Measurements from ENCODE around the gene FGD4.

The FGD4 gene

DNA sequence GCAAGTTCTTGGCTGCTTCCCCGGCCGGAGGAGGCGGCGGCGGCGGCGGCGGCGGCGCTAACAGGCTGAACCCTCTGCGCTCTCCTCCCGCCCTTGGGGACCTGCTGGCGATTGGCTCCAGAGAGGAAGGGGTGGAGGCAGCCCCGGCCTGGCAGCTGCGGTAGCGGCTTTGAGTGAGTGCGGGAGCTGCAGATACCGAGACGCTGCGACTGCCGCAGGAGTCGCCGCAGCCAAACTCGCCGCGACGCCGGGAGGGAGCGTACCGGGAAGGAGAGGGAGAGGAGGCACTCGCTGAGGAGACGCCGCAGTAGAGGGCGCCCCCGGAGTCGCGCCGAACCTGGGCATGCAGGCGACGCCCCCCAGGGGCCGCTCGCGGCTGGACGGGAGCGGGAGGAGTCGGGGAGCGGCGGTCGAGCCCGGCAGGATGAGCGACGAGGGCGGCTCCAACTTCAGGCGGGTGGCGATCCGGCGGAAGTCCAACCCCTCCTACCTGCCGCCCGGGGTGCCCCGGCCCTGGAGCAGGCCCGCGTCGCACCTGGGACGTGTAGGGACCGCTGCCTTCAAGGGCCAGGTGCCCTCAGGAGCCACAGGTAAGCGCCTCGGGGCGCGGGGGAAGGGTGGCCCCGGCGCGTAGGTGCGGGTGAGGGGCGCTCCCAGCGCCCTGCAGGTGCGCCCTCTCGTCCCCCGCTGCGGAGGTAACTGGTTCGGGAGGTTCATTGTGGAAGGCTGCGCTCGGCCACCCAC lies at the start of gene FGD4:
TSS of gene FGD4 (plus strand) at position 189 of the 744 bp plus-strand sequence.
- DNase-seq, result peak; percentile 90
- in situ Hi-C loops (cut with MboI; ENCODE audit: low pct_unique_long_range_greater_than_20kb, low sequenced_read_pairs), result no loop called here

DNA sequence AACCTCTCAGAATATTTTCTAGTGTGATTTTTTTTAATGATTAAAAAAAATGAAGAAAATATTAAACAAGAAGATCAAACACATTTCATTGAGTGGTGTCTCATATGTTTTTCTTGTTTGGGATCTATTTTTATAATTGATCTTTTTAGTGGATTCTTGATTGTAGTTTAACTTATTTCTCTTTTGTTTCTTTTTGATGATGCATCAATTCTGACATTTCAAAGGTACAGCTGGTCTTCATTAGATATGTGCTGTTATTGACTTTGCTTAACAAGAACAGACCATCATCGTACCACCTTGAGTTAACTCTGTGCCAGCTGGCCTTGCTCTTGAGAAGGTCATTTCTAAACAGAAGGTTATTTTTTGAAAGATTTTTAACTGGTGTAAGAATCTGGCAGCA lies 45.8 kb upstream of the FGD4 start:
- DNase-seq, result no peak

GRCh38 chr12:32357601-32358249 lies 41.6 kb upstream of the FGD4 start:
- in situ Hi-C loops (cut with MboI; ENCODE audit: low pct_unique_long_range_greater_than_20kb, low sequenced_read_pairs), result loop anchor here (25.0 kb wide), 1 partner anchor 305 kb away; no protein-coding TSS in a partner anchor
- DNase-seq, result no peak

More for the DNA sequence above, 45.8 kb upstream of the FGD4 start:
- in situ Hi-C loops (cut with MboI; ENCODE audit: low pct_unique_long_range_greater_than_20kb, low sequenced_read_pairs), result loop anchor here (25.0 kb wide), 1 partner anchor 309 kb away; no protein-coding TSS in a partner anchor

- DNase-seq, result no peak
- in situ Hi-C loops (cut with MboI; ENCODE audit: low pct_unique_long_range_greater_than_20kb, low sequenced_read_pairs), result loop anchor here (25.0 kb wide), 1 partner anchor 301 kb away; no protein-coding TSS in a partner anchor
Observed at GRCh38 chr12:32360956-32361355, 38.4 kb upstream of the FGD4 start.

GRCh38 chr12:32362892-32363291 lies 36.5 kb upstream of the FGD4 start:
- in situ Hi-C loops (cut with MboI; ENCODE audit: low pct_unique_long_range_greater_than_20kb, low sequenced_read_pairs), result loop anchor here (25.0 kb wide), 1 partner anchor 299 kb away; no protein-coding TSS in a partner anchor
- no peak for DNase-seq

DNA sequence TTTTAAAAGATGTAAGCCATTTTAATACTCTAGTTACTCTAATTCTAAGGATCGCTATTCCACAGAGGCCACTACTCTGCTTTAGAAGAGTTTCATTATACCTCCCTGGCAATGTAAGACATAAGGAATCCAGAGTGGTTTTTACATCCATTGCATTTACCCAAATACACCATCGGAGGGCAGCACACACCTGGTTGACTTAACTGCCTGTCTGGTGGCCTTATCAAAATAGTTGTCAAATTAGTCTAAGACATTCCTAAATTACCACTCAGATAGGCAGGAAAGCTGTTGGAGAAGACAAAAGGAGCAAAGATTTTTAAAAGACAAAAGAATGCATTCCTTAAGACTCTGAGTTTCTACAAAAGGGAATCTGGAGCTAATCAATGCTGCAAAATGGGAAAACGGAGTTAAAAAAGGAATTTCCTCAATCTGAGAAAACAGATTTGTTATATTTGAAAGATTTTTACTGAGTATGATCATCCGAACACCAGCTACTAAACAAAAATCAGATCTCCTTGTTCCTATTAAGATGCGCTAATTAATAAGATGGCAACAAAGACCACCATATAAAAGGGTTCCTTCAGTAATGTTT lies 33.8 kb upstream of the FGD4 start:
- DNase-seq, result peak; percentile 77
- in situ Hi-C loops (cut with MboI; ENCODE audit: low pct_unique_long_range_greater_than_20kb, low sequenced_read_pairs), result loop anchor here (25.0 kb wide), 1 partner anchor 297 kb away; no protein-coding TSS in a partner anchor

GRCh38 chr12:32366714-32367113 lies 32.6 kb upstream of the FGD4 start:
- DNase-seq, result no peak
- in situ Hi-C loops (cut with MboI; ENCODE audit: low pct_unique_long_range_greater_than_20kb, low sequenced_read_pairs), result loop anchor here (25.0 kb wide), 1 partner anchor 296 kb away; no protein-coding TSS in a partner anchor

GRCh38 chr12:32367381-32367780 lies 32.0 kb upstream of the FGD4 start:
- in situ Hi-C loops (cut with MboI; ENCODE audit: low pct_unique_long_range_greater_than_20kb, low sequenced_read_pairs), result loop anchor here (25.0 kb wide), 1 partner anchor 295 kb away; no protein-coding TSS in a partner anchor
- no peak for DNase-seq

- DNase-seq, result no peak
- in situ Hi-C loops (cut with MboI; ENCODE audit: low pct_unique_long_range_greater_than_20kb, low sequenced_read_pairs), result loop anchor here (25.0 kb wide), 1 partner anchor 293 kb away; no protein-coding TSS in a partner anchor
Observed at GRCh38 chr12:32369202-32369601, 30.2 kb upstream of the FGD4 start.

DNA sequence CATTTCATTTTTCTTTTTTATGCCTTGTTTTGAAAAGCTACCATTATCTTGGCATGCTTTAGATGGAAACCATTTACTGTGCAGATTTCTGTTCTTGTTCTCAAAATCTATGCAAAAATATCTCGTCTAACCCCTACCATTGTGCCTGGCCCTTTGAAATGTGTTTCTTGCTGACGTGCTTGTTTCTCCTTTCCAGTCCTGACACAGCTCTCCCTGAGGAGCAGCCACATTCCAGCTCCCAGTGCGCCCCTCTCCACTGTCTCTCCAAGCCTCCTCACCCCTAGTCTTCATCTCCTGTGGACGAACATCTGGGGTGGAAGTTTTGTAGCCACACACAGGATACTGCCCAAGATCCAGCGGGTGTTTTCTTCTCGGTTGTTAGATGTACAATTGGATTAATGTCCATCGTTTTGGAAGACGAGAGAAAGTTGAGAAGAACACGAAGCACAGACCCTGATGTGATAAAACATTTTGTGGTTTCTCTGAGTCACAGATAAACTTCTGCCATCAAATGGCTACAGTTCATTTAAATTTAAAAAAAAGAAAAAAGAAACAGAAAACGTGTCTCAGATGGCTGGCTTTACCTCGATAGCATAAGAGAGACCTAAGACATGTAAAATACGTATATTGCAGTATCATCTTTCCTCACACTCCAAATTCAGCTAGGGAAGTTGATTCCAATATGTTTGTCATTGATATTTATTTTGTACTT lies 21.9 kb upstream of the FGD4 start:
- DNase-seq, result no peak
- in situ Hi-C loops (cut with MboI; ENCODE audit: low pct_unique_long_range_greater_than_20kb, low sequenced_read_pairs), result no loop called here

DNA sequence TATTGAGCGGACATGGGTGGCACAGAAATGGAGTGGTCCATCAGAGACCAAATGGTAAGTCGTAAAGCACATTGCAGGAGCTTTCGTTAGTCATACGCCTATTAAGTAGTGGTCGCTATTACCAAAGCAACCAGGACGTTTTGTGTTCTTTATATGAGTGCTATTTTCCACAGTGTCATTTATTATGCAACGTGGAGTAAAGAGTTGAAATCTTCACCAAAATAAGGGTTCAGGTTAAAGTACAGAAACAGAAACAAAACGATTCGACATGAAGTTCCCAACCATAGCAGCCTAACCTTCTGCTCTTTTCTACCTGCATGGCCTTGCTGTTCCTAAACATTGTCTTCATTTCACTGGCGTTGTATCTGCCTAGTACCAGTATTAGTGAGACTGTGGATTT lies 20.1 kb upstream of the FGD4 start:
- no peak for DNase-seq
- in situ Hi-C loops (cut with MboI; ENCODE audit: low pct_unique_long_range_greater_than_20kb, low sequenced_read_pairs), result no loop called here

GRCh38 chr12:32379667-32380066 lies 19.7 kb upstream of the FGD4 start:
- no peak for DNase-seq
- in situ Hi-C loops (cut with MboI; ENCODE audit: low pct_unique_long_range_greater_than_20kb, low sequenced_read_pairs), result no loop called here

DNA sequence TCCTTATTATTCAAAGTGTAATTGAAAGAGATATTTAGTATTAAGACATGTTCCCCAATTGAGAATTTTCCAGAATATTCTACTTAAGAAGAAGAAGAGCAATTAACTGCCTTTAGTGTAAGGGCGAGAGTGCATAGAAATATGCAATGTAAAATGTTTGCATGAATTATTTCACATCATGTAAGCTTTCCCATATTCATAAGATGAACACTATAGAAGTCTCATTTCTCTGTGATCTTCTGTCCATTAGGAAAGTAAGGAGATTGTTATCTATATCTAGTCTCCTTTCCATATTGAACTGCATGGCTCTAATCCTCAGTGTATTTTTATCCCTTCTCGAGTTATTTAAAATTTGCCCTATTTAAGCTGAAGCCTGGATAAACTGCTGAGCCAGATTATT lies 17.1 kb upstream of the FGD4 start:
- in situ Hi-C loops (cut with MboI; ENCODE audit: low pct_unique_long_range_greater_than_20kb, low sequenced_read_pairs), result no loop called here
- no peak for DNase-seq

DNA sequence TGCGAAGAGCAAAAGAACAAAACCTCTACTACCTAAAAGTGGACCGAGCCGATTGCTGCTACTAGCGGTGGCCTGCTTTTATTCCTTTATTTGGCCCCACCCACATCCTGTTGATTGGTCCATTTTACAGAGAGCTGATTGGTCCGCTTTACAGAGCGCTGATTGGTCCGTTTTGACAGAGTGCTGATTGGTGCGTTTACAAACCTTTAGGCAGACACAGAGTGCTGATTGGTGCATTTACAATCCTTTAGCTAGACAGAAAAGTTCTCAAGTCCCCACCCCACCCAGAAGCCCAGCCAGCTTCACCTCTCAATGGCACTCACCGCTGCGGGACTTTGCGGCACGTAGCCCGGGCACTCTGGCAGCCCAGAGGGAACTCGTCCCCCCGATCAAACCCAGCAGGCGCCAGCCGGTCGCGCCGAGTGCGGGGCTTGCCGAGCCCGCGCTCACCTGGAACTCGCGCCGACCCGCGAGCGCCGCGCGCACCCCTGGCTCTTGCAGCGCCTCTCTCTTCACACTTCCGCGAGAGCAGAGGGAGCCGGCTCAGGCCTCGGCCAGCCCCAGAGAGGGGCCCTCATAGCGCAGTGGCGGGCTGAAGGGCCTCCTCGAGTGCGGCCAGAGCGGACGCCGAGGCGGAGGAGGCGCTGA lies 8.7 kb upstream of the FGD4 start:
- no peak for DNase-seq
- in situ Hi-C loops (cut with MboI; ENCODE audit: low pct_unique_long_range_greater_than_20kb, low sequenced_read_pairs), result no loop called here

DNA sequence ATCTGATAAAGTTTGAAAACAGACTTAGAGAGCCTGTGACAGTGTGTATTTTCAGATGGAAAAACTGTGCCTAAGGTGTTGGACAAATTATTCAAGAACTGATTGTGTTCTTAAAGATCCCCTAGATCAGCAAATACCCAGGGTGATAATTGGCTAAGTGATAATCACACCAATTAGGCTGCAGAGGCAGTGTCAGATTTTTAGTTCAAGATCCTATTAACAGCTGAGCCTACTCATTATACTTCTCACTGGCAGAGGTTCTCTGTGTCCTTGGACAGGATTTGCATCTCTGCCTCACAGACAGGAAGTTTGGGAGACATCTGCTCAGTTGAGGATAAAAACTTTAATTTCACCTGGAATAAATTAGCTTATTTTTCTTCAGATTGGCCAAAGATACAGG lies 4.3 kb upstream of the FGD4 start:
- in situ Hi-C loops (cut with MboI; ENCODE audit: low pct_unique_long_range_greater_than_20kb, low sequenced_read_pairs), result no loop called here
- no peak for DNase-seq

GRCh38 chr12:32397696-32398095 lies 1.7 kb upstream of the FGD4 start:
- in situ Hi-C loops (cut with MboI; ENCODE audit: low pct_unique_long_range_greater_than_20kb, low sequenced_read_pairs), result no loop called here
- no peak for DNase-seq

DNA sequence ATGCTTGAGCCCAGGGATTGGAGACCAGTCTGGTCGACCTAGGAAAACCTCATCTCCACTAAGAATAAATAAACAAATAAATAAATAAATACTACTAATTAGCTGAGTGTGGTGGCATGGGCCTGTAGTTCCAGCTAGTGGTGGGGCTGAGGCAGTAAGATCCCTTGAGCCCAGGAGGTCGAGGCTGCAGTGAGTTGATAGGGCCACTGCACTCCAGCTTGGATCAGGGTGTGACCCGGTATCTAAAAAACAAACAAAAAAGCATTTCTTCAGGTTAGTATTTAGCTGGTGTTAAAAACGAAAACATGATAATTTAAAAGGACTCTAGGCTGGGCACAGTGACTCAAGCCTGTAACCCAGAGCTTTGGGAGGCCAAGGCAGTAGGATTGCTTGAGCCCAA lies 1.2 kb upstream of the FGD4 start:
- no peak for DNase-seq
- in situ Hi-C loops (cut with MboI; ENCODE audit: low pct_unique_long_range_greater_than_20kb, low sequenced_read_pairs), result no loop called here

GRCh38 chr12:32398816-32399369 lies 465 bp upstream of the FGD4 start:
- in situ Hi-C loops (cut with MboI; ENCODE audit: low pct_unique_long_range_greater_than_20kb, low sequenced_read_pairs), result no loop called here
- no peak for DNase-seq
